Activated T-cell treated with anti-CD3 and anti-CD28 coated beads, Interleukin-2, amount 50 U/mL, for 1 hour (primary cell): ENCODE measurements around the gene ACOX1.

ENCODE experiments used
- DNase-seq: peaks from one replicate; pipeline ENCODE4 v3.0.0-alpha.2; 2020

ACOX1 gene

GRCh38 chr17:75927286-75927922 lies 51.6 kb downstream of the ACOX1 start:
- no peak for DNase-seq

DNA sequence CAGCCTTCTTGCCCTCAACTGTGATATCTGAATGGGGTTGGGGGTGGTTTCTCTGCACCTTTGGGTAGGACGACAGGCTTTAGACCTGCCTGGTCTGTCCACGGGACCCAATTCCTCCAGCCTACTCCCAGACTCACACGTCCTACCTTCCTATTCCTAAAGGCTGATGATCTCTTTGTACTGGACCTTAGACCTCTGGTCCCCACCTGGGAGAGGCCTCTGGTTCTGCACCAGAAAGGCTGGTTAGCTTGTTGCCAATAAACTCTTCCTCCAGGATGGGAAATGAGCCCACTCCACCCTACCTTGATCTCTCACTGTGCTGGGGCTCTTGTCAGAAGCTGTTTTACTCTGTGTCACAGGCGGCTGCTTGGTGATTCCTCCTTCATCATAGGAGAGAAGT lies 52.5 kb downstream of the ACOX1 start:
- no peak for DNase-seq

GRCh38 chr17:75925912-75926311 lies 53.1 kb downstream of the ACOX1 start:
- no peak for DNase-seq

DNA sequence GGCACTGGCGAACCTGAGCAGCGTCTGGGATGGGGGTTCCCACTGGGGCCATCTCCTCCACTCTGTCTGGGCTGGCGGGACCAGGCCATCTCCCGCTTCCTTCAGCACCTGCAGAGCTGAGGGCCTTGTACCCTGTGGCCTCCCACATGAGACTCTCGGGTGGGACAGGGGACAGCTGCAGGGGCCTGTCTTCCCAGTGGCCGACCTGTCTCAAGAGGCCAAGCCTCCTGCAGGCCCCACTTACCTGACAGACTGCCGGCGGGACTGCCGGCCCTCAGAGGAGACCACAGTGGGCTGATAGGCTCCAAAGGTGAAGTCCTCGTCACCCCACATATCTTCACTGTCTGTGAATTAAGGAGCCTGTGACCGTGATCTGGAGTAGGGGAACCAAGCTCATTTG lies 53.9 kb downstream of the ACOX1 start:
- no peak for DNase-seq

DNA sequence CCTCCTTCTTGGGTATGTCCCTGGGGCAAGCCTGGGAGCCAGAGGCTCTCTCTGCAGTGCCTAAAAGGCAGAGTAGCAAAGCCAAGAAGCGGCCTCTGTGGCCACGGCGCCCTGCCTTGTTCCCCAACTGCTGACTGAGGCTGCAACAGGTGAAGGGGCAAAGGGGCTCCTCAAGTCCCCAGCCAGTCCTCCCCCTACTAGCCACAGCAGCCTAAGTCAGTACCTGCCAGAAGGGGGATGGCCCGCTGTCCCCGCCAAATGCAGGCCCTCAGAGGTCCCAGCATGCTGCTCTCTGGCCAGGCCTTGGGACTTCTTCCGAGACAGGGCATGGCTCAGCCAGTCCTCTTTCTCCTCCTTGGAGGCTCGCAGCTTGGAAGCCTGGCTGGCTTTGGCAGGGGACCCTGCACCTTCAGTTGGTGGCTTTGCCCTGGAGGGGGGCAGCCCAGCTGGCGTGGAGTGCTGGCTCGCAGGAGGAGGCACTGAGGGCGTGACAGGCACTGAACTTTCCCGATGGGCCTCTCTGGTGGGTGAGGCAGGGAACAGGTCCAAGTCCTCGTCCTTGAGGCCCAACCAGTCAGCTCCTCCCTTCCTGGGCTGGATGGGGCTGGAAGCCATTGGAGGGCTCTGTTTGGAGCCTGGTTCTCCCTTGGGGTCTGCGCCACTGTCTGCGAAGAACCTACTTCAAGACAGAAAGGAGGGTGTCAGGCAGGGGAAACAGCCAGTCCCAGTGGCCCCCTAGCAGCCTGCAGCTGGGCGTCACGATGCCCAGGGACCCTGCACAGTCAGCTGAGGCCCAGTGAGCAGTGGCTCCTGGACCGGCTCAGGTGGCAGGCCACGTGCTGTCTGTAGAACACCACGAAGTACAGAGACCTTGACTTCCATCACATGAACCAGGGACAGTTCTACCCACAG lies 55.7 kb downstream of the ACOX1 start:
- no peak for DNase-seq

DNA sequence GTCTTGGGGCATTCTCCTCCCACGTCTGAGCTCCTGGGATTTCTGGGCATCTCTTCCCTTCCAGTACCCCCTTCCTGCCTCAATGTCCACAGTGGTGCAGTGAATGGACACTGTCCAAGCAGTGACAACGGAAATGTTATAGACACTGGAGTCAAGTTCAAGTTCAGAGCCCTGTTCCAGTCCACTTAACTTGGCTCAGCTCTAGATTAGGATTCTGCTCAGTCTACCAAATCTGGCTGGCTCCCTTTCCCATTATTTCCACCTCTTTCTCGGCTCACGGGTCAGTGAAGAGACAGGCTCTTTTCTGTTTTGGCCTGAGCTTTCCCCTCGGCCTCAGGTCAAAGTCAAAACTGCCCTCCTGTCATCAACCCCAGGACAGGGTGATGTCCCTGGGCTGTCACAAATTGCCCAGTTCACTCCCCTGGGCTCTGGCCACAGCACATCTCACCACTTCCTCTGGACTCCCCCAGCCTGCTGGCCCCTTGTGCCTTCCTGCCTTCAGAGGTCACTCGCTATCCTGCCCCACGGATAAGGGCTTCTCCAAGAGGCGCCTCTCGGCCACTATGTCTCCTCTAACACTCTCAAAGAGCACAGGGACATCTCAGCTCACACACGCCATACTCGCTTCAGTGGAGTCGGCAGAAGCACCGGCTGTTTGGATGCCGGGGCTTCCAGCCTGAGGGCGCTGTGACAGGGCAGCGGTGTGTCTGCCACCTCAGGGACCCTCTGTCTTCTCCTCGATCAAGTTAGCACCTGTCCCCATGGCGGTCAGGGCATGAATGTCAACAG lies 56.6 kb downstream of the ACOX1 start:
- DNase-seq = no peak

DNA sequence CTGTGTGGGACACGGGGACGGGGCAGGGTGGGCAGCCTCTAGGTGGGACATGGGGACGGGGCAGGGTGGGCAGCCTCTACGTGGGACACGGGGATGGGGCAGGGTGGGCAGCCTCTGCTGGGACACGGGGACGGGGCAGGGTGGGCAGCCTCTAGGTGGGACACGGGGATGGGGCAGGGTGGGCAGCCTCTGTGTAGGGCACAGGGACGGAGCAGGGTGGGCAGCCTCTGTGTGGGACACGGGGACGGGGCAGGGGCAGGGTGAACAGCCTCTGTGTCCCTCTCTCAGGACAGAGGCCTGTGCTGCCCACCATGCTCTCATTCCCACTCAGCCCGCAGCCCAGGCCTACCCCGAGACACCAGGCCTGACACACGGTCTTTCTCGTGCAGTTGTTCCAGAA lies 57.4 kb downstream of the ACOX1 start:
- no peak for DNase-seq

- no peak for DNase-seq
Measured at GRCh38 chr17:75920045-75920560, 58.9 kb downstream of the ACOX1 start.

- no peak for DNase-seq
Measured at GRCh38 chr17:75919611-75920010, 59.4 kb downstream of the ACOX1 start.

- no peak for DNase-seq
Measured at GRCh38 chr17:75917917-75918445, 61.0 kb downstream of the ACOX1 start.

DNA sequence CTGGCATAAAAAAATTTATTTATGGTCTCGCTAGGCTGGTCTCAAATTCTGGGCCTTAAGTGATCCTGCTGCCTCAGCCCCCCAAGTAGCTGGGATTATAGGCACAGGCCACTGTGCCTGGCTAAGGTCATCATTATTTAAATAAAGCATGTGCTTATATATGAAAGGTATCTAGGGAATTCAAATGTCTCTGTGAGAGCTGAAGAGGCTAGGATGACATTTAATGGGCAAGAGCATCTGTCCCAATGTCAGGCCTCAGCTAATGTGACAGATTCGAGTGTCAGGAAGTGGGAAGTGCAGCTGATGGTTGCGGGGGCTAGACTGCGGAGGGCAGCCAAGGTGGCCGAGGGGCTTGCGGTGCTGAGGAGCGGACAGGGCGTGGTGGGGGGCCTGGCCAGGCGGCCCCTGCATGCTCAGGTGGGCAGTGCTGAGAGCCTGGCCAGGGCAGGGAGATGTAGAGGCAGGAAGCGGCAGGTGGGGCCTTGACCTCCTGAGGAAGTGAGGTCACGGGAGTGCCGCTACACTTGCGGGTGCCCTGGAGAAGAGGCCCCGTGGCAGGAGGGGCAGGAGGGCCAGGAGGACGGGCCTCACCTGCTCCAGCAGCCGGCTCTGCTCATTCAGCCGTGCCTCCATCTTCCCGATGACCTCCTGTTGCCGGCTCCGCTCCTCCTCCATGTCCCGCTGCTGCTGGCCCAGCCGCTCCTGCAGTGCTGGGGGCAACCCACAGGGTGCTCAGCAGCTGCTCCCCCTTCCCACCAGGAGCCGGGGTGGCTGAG lies 61.6 kb downstream of the ACOX1 start:
- no peak for DNase-seq

DNA sequence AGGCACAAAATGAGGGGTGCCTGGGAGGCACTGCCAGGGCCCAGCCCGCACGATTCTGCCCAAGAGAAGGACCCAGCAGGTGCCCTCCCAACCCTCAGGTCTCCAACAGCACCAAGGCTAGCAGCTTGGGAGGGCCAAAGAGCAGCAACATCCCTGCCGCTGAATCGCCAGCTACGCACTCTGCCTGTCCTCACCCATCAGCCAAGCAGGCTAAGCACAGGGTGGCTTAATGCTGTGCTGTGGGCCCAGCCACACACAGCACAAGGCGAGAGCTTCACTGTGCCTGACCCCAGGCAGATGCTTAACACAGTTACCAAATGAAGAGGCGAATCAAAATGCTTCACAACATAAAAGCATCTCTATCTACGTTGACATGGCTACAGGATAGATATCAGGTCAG lies 63.7 kb downstream of the ACOX1 start:
- no peak for DNase-seq

DNA sequence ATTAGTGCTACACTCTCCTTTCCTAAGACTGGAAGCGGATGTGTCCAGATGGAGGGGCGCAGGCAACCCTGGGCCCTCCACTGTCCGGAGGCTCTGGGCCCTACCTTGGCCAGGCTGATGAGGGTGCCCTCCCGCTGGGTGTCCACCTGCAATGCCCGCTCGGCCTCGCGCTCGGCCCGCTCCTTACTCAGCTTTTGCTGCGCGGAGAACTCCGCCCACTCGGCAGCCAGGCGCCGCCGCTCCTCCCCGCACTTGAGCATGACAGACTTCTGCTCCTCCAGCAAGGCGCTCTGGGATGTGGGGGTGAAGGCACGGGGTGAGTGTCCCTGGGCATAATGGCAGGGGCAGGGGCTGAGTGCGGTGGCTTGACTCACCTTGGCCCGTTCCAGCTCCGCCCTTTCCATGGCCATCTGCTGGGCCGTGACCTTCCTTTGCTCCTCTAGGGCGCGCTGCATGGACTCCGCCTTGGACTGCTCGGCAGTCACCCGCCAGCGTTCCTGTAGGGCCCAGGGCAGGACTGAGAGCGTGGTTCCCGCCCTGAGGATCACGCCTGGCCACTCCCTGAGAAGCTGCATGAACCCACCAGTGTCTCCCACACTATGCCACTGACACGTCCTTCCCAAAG lies 64.2 kb downstream of the ACOX1 start:
- DNase-seq = no peak

GRCh38 chr17:75913537-75914210 lies 65.3 kb downstream of the ACOX1 start:
- DNase-seq = no peak

DNA sequence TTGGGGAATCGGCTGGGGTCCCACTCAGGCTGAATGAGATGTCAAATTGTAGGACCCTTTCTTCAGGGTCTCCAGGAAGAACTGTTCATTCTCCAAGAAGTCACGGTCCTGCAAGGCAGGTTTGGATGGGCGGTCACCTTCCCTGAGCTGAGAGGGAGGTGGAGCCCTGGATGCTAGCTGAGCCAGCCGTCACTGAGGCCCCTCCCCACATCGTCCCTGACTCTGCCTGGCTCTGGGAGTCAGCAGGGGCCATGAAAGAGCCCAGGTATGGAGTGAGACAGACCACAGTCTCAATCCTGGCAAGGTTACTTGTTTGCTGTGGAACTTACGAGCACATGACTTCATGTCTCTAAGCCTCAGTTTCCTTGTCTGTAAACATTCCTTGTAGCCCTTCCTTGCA lies 68.3 kb downstream of the ACOX1 start:
- DNase-seq = no peak

GRCh38 chr17:75909812-75910274 lies 69.1 kb downstream of the ACOX1 start:
- DNase-seq = no peak

DNA sequence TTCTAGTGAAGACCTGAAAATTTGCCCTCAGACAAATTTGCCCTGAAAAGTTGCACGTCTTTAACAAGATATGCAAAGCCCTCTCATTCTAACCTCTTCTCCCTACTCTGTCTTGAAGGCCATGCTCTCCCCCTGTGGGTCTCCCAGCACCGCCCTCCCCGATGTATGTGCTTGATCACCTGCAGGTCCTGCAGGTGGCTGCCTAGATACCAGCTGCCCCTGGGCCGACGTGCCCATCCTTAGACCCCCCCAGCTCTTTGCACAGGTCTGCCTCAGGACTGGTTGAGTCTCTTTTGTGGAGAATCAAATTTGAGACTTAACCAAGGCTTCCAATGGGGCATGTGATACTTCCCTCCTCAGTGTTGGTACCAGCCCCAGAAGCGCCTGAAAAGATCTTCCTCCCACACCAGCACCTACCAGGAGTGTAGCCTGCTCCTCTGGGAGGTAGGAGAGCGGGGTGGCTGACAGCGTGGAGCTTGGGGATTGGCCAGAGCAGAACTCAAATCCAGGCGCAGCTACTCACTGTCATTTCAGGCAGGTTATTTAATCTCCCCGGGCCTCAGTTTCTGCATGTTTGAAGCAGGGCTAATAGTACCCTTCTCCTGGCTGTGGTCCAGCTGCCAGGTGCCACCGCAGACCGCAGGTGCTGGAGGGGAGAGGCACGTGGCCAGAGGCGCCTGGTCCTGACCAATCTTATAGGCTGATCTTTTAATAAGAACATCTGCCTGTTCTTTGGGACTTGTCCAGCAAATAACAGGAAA lies 69.7 kb downstream of the ACOX1 start:
- DNase-seq = no peak

- DNase-seq = no peak
Measured at GRCh38 chr17:75908201-75908600, 70.8 kb downstream of the ACOX1 start.

- no peak for DNase-seq
Measured at GRCh38 chr17:75906143-75906884, 72.7 kb downstream of the ACOX1 start.
